ENCODE data around the gene CDRT15L2. TPM values are rescaled to one million over a fixed set of nuclear protein-coding genes. Genes with fewer than 3 reads are reported as not detected.
"Not testable (repeated sequence)": the region's sequence is repeated elsewhere in the genome, so short reads cannot be mapped to it uniquely, and the experiment has no call there.

The CDRT15L2 gene
- total RNA-seq, 3 donors from 2014 or later (not counting 1 experiment from before 2014, with no cell fraction given): not detected

DNA sequence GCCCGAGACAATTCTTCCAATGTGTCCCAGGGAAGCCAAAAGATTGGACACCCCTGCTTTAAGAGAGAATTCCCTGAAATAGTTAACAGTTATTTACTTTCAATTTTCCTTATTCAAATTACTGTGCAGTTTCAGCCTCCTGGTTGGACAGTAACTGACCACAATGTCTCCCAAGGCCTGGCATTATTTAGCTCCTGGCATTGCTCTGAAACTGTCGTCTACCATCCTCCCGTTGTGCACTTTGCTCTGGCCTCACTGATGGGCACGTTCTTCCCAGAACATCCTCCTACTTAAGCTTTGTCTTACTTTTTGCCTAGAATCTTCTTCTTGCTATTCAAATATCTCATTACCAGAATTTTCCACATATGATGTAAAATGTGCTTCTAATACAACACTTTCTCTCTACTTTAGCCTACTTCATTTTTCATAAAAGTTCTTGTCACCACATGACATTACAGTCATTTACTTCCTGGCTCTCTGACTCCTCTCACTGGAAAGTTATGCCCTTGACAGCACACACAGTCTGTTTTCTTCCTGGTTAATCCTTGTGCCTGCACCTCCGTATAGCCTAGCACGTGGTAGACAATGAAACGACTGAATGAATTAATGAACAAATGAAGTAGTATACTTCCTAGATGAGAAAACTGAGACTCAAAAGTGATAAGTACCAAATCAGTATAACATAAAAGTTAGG, 37.5 kb upstream of the CDRT15L2 start:
- H3K27ac Mint-ChIP-seq; H3K27me3 Mint-ChIP-seq (ENCODE audit: low read depth in 2 of 2); H3K36me3 ChIP-seq (ENCODE audit: control insufficient read depth, insufficient read depth, low read length); H3K27me3 ChIP-seq (ENCODE audit: control insufficient read depth, insufficient read depth, low read length); H3K36me3 Mint-ChIP-seq; H3K4me3 Mint-ChIP-seq; H3K4me1 Mint-ChIP-seq; H3K27ac ChIP-seq (ENCODE audit: low read length); H3K9me3 Mint-ChIP-seq; H3K9me3 ChIP-seq (ENCODE audit: control insufficient read depth, insufficient read depth, low read length); H3K4me3 ChIP-seq (ENCODE audit: low read length); H3K4me1 ChIP-seq (ENCODE audit: control insufficient read depth, insufficient read depth, low read length); intact Hi-C loops (cut with micrococcal nuclease): not testable (repeated sequence)
- DNase-seq (peak in 1 of 2 donors; percentile 30), ATAC-seq (peak in 1 of 3 donors; percentile 50)
- WGBS (ENCODE audit: insufficient coverage): 41% methylated on average over 4 of the region's 7 CpGs

DNA sequence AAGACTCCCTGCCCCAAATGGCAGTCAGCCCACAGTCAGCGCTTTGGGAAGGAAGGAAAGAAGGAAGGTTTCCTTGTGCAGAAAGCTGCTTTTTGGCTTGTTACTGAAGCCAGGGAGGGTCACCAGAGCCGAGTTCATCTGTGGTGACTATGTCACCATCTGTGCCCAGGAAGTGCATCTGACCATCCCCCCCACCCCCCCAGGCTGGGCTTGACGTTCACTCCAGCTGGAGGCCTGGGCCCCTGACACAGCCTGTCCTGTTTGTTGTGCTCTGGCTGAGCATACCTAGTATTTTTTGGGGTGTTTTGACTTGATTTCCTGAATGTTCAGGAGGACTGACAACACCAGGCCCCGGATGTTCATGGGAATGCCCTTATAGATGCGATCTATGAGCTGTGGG, 31.6 kb upstream of the CDRT15L2 start:
- H3K4me1 ChIP-seq (ENCODE audit: control insufficient read depth, insufficient read depth, low read length); DNase-seq; H3K27me3 ChIP-seq (ENCODE audit: control insufficient read depth, insufficient read depth, low read length); H3K4me3 Mint-ChIP-seq; H3K27me3 Mint-ChIP-seq (ENCODE audit: low read depth in 2 of 2); H3K27ac Mint-ChIP-seq; ATAC-seq; H3K4me1 Mint-ChIP-seq; H3K4me3 ChIP-seq (ENCODE audit: low read length); H3K27ac ChIP-seq (ENCODE audit: low read length); intact Hi-C loops (cut with micrococcal nuclease); H3K9me3 ChIP-seq (ENCODE audit: control insufficient read depth, insufficient read depth, low read length); H3K9me3 Mint-ChIP-seq; H3K36me3 Mint-ChIP-seq; H3K36me3 ChIP-seq (ENCODE audit: control insufficient read depth, insufficient read depth, low read length): not testable (repeated sequence)
- WGBS (ENCODE audit: insufficient coverage): no CpG with 5 or more reads among the region's 5 CpGs

GRCh38 chr17:20552920-20553319, 26.6 kb upstream of the CDRT15L2 start:
- H3K27me3 ChIP-seq (ENCODE audit: control insufficient read depth, insufficient read depth, low read length); H3K27ac ChIP-seq (ENCODE audit: low read length); H3K27me3 Mint-ChIP-seq (ENCODE audit: low read depth in 2 of 2); intact Hi-C loops (cut with micrococcal nuclease); H3K4me3 Mint-ChIP-seq; H3K27ac Mint-ChIP-seq; H3K4me3 ChIP-seq (ENCODE audit: low read length); H3K4me1 Mint-ChIP-seq; H3K36me3 Mint-ChIP-seq; H3K9me3 ChIP-seq (ENCODE audit: control insufficient read depth, insufficient read depth, low read length); H3K4me1 ChIP-seq (ENCODE audit: control insufficient read depth, insufficient read depth, low read length); H3K36me3 ChIP-seq (ENCODE audit: control insufficient read depth, insufficient read depth, low read length); DNase-seq; H3K9me3 Mint-ChIP-seq: not testable (repeated sequence)
- 95% methylated on average over 6 of the region's 6 CpGs for WGBS (ENCODE audit: insufficient coverage)
- ATAC-seq: peak in 1 of 3 donors; percentile 30

GRCh38 chr17:20554728-20555127, 24.8 kb upstream of the CDRT15L2 start:
- H3K4me1 Mint-ChIP-seq; intact Hi-C loops (cut with micrococcal nuclease); ATAC-seq; H3K36me3 Mint-ChIP-seq; DNase-seq; H3K4me3 ChIP-seq (ENCODE audit: low read length); H3K4me1 ChIP-seq (ENCODE audit: control insufficient read depth, insufficient read depth, low read length); H3K36me3 ChIP-seq (ENCODE audit: control insufficient read depth, insufficient read depth, low read length); H3K4me3 Mint-ChIP-seq; H3K9me3 ChIP-seq (ENCODE audit: control insufficient read depth, insufficient read depth, low read length); H3K27me3 ChIP-seq (ENCODE audit: control insufficient read depth, insufficient read depth, low read length); H3K9me3 Mint-ChIP-seq; H3K27ac ChIP-seq (ENCODE audit: low read length); H3K27ac Mint-ChIP-seq; H3K27me3 Mint-ChIP-seq (ENCODE audit: low read depth in 2 of 2): not testable (repeated sequence)
- WGBS (ENCODE audit: insufficient coverage): 86% methylated on average over 1 of the region's 4 CpGs

DNA sequence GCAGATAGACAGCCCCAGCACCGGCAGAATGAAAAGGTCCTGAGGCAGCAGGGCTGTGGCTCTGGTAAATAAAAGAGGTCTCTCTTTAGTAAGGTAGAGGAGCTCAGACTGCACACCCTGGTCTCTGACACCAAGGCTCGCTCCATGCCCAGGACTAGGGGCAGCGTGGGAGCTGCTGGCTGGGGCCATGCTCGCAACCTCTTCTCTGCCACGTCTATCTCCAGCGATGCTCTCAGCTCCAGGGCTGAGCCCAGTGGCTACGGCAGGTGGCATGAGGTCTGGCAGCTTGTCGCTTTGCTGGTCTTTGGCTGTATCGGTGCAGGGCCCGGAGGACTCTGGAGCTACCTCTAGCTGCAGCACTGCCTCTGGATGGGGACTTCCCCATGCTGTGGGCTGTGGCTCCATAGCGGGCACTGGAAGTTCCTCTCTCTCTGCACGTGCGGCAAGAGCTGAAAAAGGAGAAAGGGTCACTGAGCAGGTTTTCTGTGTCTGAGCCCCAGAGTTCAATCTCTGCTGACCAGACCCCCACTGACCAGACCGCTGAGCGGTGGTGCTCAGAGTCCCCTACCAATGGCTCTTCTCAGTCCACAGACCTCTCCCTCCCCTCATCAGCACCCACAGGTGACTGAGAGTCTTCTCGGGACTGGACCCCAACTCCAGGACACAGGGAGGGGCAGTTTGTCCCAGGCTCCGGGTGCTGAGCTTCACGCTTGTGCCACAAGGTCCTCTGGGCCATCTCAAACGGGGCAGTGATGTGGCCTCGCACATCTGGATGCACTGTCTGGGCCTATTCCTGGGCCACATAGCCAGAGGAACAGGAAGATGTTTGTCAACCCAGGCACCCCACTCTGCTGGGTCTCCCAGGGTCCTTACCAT, 24.2 kb upstream of the CDRT15L2 start:
- intact Hi-C loops (cut with micrococcal nuclease); H3K4me3 Mint-ChIP-seq; H3K4me1 ChIP-seq (ENCODE audit: control insufficient read depth, insufficient read depth, low read length); H3K36me3 ChIP-seq (ENCODE audit: control insufficient read depth, insufficient read depth, low read length); H3K9me3 ChIP-seq (ENCODE audit: control insufficient read depth, insufficient read depth, low read length); DNase-seq; H3K27ac ChIP-seq (ENCODE audit: low read length); H3K4me3 ChIP-seq (ENCODE audit: low read length); H3K27ac Mint-ChIP-seq; H3K27me3 ChIP-seq (ENCODE audit: control insufficient read depth, insufficient read depth, low read length); H3K27me3 Mint-ChIP-seq (ENCODE audit: low read depth in 2 of 2); H3K4me1 Mint-ChIP-seq; H3K36me3 Mint-ChIP-seq; H3K9me3 Mint-ChIP-seq: not testable (repeated sequence)
- ATAC-seq: peak; percentile 48 to 75 (median 50)
- WGBS (ENCODE audit: insufficient coverage): 81% methylated on average over 7 of the region's 20 CpGs

GRCh38 chr17:20558096-20558495, 21.4 kb upstream of the CDRT15L2 start:
- intact Hi-C loops (cut with micrococcal nuclease); H3K9me3 ChIP-seq (ENCODE audit: control insufficient read depth, insufficient read depth, low read length); H3K27ac ChIP-seq (ENCODE audit: low read length); H3K27ac Mint-ChIP-seq; DNase-seq; ATAC-seq; H3K27me3 Mint-ChIP-seq (ENCODE audit: low read depth in 2 of 2); H3K4me1 ChIP-seq (ENCODE audit: control insufficient read depth, insufficient read depth, low read length); H3K9me3 Mint-ChIP-seq; H3K36me3 Mint-ChIP-seq; H3K4me3 ChIP-seq (ENCODE audit: low read length); H3K36me3 ChIP-seq (ENCODE audit: control insufficient read depth, insufficient read depth, low read length); H3K27me3 ChIP-seq (ENCODE audit: control insufficient read depth, insufficient read depth, low read length); H3K4me1 Mint-ChIP-seq; H3K4me3 Mint-ChIP-seq: not testable (repeated sequence)
- 85% methylated on average over 3 of the region's 5 CpGs for WGBS (ENCODE audit: insufficient coverage)

GRCh38 chr17:20559018-20559417, 20.5 kb upstream of the CDRT15L2 start:
- 93% methylated on average over 9 of the region's 9 CpGs for WGBS (ENCODE audit: insufficient coverage)
- H3K27ac Mint-ChIP-seq; H3K27me3 Mint-ChIP-seq (ENCODE audit: low read depth in 2 of 2); H3K36me3 ChIP-seq (ENCODE audit: control insufficient read depth, insufficient read depth, low read length); intact Hi-C loops (cut with micrococcal nuclease); DNase-seq; H3K4me3 Mint-ChIP-seq; H3K4me1 ChIP-seq (ENCODE audit: control insufficient read depth, insufficient read depth, low read length); H3K36me3 Mint-ChIP-seq; H3K4me1 Mint-ChIP-seq; ATAC-seq; H3K4me3 ChIP-seq (ENCODE audit: low read length); H3K27me3 ChIP-seq (ENCODE audit: control insufficient read depth, insufficient read depth, low read length); H3K27ac ChIP-seq (ENCODE audit: low read length); H3K9me3 Mint-ChIP-seq; H3K9me3 ChIP-seq (ENCODE audit: control insufficient read depth, insufficient read depth, low read length): not testable (repeated sequence)

Data from natural killer cell (primary cell).